HG02852 (cell line): ENCODE data around the gene C2CD2.

ENCODE experiments used
- ATAC-seq: cut with Tn5 transposase; IDR thresholded peaks from one replicate; pipeline ENCODE4 v1.9.1; 2021; ENCODE audit warnings: mild to moderate bottlenecking, moderate library complexity; ENCODE audit not compliant: unreplicated experiment

The C2CD2 gene

DNA sequence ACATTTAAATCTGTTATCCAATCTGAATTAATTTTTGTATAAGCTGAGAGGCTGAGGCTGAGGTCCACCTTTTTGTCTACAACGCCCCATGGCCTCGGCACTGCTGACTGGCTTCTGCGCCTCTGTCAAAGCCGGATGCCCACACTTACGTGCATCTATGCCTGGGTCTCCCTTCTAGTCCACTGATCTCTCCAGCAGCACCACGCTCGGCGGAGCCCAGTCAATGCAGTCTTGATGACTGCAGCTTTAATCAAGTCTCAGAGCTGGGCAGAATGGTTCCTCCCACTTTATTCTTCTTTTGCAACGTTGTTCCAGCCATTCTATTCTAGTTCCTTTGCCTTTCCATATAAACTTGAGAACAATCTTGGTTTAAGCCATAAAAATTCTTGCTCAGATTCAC lies 84.0 kb downstream of the C2CD2 start:
- no peak for ATAC-seq

DNA sequence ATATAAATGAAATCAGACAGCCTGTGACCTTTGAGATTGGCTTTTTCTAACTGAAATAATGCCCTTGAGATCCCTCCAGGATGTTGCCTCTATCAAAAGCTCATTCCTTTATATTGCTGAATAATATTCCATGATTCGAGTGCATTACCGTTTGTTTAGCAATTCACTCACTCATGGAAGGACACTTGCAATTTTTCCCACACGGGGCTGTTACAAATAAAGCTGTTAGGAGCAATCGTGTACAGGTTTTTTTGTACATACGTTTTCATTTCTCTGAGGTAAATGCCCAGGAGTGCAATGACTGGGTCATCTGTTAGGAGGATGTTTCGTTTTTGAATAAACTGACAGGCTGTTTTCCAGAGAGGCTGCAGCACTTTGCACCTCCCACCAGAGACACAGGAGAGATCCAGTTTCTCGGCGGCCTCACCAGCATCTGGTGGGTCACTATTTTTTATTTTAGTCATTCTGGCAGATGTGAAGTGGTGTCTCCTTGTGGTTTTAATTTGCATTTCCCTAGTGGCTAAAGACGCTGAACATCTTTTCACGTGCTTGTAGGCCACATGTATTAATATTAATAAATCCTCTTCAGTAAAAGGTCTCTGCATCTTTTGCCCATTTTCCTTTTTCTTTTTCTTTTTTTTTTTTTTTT lies 85.6 kb downstream of the C2CD2 start:
- peak; percentile 32 for ATAC-seq

DNA sequence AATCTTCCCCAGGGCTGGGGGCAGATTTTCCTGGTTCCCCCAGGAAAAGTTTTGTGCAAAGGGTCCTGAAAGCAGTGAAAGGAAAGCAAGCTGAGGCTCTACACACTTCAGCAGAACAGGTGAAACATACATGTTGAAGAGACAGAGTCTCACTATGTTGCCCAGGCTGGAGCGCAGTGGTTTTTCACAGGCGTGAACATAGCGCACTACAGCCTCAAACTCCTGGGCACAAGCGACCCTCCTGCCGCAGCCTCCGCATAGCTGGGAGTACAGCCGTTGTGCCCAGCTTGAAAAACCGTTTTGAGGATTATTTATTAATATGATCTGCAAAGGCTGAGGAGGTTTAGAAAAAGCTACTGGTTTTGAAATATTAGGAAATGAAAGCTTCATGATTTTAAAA lies 86.5 kb downstream of the C2CD2 start:
- no peak for ATAC-seq

DNA sequence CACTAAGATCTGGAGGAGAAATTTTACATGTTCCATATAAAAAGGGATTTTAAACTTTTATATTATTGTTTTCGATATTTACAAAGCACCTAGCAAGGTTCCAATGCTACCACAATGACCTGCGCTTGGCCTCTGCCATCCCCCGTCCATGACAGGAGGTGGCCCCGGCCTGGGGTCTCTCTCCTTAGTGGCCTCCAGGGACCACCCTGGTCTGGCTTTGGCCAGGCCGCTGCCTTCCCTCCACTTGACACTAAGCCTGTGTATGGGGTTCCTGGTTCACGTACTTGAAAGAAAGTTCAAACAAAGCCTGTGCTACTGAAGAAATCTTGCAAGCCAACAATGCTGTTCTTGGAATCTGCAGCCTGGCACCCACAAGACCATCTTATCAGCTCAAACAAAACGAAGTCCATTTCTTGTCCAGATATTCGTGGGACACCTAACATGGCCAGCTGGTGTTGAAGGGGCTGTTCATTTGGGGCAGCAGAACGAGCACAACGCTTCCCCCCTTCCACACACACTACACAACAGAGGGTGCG lies 87.5 kb downstream of the C2CD2 start:
- ATAC-seq: no peak

DNA sequence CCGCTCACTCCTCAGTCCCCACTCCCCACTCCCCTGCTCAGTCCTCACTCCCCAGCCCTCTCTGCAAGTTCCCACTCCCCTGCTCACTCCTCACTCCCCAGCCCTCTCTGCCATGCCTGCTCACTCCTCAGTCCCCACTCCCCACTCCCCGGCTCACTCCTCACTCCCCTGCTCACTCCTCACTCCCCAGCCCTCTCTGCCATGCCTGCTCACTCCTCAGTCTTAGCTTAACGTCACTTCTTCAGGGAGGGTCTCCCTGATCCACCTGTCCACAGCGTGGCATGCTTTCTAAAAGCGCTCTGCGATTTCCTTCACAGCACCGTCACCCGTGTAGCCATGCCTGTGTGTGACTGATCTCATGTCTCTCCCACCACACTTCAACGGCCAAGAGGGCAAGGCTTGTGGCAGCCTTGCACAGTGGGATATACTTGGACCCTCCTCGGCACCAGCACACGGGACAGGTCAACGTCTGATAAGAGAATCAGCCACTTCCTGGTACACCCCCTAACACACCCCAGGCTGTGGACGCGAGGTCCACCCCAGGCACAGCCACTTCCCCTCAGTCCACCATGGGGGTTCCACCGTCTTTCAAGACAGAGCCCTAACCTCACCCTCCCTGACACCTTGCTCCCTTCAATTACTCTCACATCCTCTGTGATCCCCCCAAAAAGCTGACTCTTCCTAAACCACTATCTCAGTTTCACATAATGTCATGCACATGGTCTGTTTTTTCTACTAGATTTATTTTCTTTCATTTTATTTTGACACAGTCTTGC lies 88.6 kb downstream of the C2CD2 start:
- ATAC-seq: peak; percentile 52

DNA sequence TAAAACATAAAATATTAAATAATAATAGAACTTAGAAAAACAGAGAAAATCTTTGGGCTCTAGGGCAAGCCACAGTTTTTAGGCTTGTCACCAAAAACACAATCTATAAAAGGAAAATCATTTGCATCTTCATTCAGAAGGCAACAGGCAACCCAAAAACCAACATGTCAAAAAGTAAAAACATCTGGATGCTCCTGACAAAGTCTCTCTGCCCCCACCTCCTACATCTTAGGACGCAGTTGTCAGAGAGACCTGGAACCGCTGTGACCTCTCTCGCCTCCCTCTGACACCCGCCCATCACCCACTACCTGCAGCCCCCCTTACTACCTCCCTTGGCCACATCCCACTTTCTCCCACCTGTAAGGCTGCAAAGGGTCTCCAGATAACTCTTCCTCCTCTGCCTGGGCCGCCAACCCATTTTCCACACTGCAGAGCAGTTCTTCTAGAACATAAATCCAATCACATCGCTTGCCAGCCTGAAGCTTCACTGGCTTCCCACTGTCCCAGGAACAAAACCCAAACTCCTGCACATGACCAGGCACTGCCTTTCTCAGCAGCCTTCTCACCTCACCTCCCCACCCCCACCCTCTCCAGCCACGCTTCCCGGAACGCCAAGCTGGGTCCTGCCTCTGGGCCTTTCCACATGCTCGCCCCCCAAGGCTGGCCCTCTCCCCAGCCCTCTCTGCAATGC lies 89.4 kb downstream of the C2CD2 start:
- ATAC-seq: no peak

DNA sequence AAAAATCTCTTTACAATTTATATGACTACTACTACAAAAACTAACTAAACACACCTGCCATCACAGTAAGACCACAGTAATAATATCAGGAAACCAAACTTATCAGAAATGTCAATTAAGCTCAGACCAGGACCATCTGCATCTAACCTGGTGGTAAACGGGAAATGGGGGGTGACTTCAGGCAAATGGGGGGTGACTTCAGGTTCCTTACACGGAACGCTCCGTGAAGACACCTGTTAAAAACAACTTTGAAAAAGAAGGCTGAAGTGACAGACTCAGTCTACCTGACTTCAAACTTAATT lies 90.4 kb downstream of the C2CD2 start:
- ATAC-seq: no peak

DNA sequence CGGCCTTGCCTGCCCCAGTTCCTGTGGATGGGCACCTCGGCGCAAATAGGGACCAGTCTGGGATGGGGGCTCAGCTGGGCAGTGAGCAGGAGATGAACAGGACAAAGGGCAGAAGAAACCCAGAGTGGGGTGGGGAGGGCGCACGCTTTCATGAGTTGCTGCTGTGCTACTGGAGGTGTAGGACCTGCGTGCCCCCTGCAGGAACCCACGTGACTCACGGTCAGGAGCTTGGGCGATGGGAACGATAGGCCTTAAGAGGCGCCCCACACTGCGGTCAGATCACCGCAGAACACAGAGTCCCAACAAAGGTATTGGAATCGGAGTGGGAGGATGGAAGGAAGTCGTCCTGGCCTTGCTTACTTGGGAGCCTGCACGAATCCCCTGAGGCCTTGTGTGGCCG lies 91.8 kb downstream of the C2CD2 start:
- ATAC-seq: no peak

DNA sequence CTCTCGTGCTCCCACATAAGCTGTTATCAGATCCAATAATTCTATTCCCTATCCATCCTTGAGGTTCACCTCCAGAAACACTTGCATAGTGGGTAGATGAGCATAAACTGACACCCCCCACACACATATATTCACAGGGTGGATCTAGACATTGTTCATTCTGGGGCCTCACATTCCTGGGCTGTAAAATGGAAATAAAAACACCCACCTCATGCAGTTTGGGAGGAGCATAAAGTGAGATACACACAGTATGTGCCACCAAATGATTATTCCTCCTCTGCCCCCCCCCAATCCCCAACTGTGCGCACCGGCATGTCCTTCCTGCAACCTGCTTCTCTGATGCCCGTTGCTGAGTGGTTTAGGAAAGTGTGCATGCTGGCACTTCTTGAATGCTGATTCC lies 92.6 kb downstream of the C2CD2 start:
- no peak for ATAC-seq

DNA sequence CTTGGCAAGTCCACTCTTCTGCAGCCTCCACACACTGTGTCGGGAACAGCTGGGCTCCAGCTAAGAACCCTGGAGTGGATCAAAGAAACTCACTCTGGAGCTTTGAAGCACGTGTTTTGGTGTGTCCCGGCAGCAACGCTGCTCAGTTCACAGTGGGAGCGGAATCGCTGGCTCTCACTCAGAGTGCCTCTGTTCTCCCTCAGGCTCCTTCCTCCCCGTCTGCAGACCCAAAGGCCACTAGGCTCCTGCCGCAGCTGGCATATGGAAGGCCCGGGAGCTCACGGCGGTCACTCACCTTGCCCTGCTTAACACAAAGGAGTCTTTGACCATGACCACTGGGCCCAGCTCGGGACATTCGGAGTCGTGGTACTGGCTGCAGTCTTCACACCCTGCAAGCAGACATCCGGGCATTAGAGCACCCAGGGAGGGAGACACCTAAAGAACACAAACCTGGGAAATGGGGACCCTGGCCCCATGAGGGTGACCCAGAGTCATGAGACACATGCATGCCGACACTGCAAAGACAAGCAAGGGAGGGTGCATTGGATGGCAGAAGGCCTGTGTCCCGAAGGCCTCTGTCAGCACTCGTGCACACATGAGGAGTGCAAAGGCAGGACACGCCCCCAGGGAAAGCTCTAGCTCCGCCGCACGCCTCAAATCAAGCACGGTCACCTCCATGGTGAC lies 94.4 kb downstream of the C2CD2 start:
- ATAC-seq: no peak

DNA sequence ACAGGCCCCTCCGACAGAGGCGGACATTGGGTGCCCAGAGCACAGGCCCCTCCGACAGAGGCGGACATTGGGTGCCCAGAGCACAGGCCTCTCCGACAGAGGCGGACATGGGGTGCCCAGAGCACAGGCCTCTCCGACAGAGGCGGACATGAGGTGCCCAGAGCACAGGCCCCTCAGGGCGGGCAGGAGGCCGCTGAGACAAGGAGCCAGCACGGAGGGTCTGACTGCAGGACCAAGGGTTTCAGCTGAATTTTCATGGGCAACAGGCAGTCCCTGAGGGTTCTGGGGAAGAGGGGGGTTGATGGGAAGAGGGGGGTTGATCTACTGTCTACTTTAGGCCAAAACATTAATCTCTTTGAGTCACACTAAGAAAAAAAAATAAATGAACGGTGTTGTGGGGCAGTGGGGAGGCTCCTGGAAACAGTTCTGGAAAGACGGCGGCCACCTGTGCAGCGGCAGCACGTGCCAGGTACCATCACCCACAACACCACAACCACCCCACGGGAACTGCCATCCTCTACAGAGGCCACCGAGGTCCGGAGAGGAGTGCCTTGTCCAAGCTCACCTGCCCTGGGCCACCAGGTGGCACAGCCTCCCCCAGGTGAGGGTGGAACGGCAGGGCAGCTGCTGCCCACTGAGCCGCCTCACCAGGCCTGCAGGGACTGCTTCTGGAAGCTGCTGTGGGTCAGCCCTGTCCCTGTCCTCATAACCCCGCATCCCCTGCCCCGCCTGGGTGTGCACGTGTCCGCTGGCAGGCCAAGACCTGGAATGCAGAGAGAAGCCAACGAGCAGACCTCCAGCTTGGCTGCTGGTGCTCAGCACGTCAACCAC lies 95.1 kb downstream of the C2CD2 start:
- ATAC-seq: no peak

DNA sequence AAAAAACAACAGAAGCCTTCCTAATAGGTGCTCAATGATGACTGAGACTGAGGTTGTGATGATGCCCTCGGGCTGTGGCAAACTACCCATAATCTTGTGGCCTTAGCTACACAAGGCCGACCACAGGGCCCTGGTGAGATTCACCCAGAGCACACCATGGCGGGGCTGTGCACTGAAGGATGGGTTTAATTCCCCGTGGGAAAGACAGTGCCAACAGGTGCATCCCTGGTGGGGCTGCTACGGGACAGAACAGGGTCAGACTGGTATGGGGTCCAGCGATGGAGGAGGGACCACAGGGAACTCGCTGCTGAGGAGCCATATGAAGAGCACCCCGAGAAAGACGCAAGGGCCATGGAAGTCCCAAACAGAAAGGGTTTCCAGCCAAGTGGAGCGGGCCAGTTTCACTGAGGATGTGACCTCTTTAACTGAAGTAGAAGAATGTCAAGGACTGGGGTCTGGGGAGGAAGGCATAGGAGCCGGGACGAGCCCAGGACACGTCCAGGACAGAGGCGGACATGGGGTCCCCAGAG lies 96.0 kb downstream of the C2CD2 start:
- ATAC-seq: no peak

DNA sequence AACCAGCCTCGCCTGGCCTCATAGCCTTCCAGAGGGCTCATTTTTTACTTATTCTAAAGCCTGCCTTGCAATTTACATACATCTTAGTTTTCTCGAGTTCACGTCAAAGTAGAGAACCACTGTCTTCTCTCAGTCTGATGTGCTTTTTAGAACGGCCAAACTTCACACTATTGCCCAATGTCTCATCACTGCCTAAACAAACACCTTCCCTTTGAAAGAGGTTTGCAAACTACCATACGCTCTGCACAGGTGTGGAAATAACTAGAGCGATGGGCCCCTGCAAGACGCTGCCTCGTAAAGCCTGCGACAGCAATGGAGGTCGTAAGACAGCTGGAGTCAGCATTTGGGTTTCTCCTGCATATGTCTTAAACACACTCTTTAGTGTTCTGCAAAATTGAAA lies 97.2 kb downstream of the C2CD2 start:
- ATAC-seq: no peak

DNA sequence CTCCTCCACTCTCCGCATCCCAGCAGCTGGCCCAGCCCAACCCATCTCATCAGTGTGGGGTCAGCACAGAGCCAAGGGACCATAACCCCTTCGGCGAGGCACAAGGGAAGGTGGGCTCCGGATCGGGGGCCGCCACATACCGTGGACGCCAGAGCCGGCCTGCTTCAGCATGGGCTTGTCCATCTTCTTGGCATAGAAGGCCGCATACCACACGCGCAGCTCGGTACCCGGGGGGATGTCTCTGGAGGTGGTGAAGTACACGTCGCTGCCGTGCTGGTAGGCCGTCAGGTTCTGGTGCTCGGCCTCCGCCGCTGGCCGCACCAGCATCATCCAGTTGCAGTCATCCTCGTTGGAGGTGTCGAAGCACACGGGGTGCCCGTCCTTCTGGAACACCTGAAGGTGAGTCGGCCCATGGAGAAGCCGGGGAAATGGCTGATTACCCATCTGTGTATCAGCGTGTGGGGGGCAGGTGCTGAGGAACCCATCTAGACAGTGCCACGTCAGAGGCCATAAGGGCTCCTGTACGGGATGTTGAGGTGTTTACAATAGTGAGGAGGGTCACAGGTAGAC lies 99.3 kb downstream of the C2CD2 start:
- ATAC-seq: no peak

DNA sequence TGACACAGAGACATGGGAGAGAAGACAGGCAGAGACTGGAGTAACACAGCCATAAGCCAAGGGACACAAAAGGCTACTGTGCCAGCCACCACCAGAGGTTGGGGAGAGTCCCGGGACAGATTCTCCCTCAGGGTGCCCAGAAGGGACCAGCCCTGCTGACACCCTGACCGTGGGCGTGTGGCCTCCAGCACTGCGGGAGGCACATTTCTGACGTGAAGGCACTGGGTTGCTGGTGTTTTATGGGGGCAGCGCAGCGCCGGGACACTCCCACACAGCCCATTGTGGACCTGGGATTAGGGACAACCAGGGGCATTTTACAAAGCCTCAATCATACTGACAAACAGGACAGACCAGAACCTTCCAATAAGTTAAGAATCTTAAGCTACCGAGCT lies 100.9 kb downstream of the C2CD2 start:
- ATAC-seq: no peak

DNA sequence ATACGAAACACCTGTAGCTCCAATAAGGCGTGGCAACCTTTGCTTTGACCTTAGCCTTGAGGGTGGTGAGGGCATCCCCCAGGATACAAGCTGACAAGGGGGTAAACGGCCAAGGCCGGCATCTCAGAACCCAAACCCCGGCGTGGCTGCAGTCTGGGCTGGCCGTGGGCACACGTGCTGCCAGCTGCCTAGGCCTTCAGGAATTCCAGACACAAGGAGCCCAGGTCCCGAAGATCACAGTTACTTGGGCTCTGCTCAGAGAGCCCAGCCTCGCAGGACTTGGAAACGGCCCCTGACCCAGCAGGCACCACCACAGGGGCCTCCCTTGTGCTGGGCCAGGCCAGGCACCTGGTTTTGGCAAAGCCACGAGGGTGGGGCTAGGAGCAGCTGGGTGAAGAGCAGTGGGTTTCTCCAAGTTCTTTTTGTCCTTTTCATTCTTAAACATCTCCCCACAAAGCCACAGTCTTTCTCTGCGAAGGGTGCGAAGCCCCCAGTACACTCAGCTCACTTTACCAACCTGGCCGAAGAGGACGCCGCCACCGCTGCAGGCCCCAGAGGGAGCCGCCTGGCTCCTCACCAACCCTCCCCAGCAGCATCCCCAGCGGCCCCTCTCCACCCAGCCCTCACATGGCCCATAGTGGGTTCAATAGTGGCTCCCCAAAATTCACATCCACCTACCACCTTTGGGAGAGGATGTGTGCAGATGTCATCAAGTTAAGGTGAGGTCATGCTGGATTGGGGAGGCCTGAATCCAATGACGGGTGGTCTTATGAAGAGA lies 101.5 kb downstream of the C2CD2 start:
- ATAC-seq: no peak

DNA sequence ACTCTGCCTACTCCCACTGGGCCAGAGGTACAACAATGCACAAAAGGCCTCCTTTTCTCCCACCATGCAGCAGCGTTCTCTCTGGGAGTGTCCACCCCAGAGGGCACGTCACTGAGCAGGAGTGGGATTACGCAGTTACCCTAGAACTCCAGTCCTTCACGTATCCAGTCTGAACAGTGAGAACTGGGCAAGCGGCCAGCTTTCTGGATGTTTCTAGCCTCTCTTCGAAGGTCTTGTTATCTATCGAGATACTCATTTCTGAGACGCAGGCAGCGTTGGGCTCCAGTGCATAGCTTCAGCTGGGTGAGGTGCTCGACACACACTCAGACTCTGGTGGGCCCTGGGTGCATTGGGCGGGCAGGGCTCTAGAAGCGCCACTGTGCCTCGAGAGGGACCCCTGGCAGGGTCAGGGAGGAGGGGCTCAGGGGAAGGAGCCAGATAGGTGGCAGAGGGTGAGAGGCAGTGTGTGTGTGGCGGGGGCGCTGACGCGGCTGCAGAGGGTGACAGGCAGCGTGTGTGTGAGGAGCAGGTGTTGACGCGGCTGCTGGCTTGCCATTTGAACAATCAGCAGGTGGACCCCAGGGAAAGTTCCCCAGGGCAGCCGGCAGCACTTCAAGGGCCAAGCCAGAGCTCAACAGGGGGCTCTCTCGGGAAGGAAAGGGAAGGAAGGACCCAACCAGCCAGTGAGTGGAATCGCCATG lies 102.6 kb downstream of the C2CD2 start:
- ATAC-seq: no peak

DNA sequence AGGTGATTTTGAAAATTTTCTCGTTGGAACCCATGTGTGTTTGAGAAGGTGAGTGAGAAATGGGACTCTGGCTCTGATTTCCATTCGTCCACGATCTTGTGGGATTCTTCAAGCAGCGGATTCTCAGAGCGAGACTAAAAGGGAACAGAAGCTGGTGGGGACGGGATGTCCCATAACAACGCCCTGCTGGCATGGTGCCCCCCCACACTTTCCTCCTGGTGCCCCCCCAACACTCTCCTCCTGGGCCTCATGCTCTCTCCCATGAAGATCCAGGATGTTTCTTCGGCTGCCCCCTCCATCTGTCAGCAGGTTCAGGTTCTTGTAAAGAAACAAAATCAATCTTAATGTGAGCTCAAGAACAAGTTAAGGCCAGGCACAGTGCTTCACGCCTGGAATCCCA lies 103.7 kb downstream of the C2CD2 start:
- ATAC-seq: no peak
